Endothelial cell of umbilical vein (primary cell): ENCODE measurements around the gene PSG6.

ENCODE experiments used
- FOS ChIP-seq: IDR thresholded peaks from 2 replicates; pipeline ENCODE4 v1.6.1; 2011; ENCODE audit warnings: mild to moderate bottlenecking, low read length, moderate library complexity, borderline replicate concordance; ENCODE audit not compliant: insufficient read depth
- JUN ChIP-seq: IDR thresholded peaks from 2 replicates; pipeline ENCODE4 v1.6.1; 2011; ENCODE audit warnings: borderline replicate concordance, low read depth; ENCODE audit not compliant: insufficient read length, insufficient read depth
- MYC ChIP-seq: IDR thresholded peaks from one replicate; pipeline ENCODE4 v1.6.1; 2011; ENCODE audit warnings: mild to moderate bottlenecking, low read depth, low read length
- POLR2A ChIP-seq: IDR thresholded peaks from 2 replicates; pipeline ENCODE4 v1.6.1; 2012; ENCODE audit warnings: low read depth, mild to moderate bottlenecking, control low read depth, low read length
- POLR2AphosphoS5 ChIP-seq: IDR thresholded peaks from 2 replicates; pipeline ENCODE4 v1.6.1; 2012; ENCODE audit warnings: low read depth, mild to moderate bottlenecking, control low read depth, low read length, moderate library complexity; ENCODE audit not compliant: insufficient read depth
- TF ChIP-seq, protein P1 (sequence below), 2 donors: IDR thresholded peaks; 1 replicate in 1 of 2; 2 replicates in 1 of 2; pipeline ENCODE4 v1.5.1; 2011; ENCODE audit warnings: low read length in 2 of 2, mild to moderate bottlenecking in 2 of 2, moderate library complexity in 2 of 2, control low read depth in 1 of 2, inconsistent platforms in 1 of 2, low read depth in 1 of 2; ENCODE audit not compliant: insufficient read depth in 1 of 2; ENCODE audit errors: extremely low read depth in 1 of 2
- TF ChIP-seq, protein P2 (sequence below): IDR thresholded peaks from 2 replicates; pipeline ENCODE4 v1.6.1; 2011; ENCODE audit not compliant: insufficient read depth, insufficient read length

GRCh38 chr19:42926781-42927180 is 9.1 kb upstream of the PSG6 start:
- TF ChIP-seq, protein P1, sequence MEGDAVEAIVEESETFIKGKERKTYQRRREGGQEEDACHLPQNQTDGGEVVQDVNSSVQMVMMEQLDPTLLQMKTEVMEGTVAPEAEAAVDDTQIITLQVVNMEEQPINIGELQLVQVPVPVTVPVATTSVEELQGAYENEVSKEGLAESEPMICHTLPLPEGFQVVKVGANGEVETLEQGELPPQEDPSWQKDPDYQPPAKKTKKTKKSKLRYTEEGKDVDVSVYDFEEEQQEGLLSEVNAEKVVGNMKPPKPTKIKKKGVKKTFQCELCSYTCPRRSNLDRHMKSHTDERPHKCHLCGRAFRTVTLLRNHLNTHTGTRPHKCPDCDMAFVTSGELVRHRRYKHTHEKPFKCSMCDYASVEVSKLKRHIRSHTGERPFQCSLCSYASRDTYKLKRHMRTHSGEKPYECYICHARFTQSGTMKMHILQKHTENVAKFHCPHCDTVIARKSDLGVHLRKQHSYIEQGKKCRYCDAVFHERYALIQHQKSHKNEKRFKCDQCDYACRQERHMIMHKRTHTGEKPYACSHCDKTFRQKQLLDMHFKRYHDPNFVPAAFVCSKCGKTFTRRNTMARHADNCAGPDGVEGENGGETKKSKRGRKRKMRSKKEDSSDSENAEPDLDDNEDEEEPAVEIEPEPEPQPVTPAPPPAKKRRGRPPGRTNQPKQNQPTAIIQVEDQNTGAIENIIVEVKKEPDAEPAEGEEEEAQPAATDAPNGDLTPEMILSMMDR (IDR thresholded peaks at IDR 0.05; ENCODE audit: extremely low read depth in 1 of 2, insufficient read depth in 1 of 2, low read depth in 1 of 2, low read length in 2 of 2) = no peak
- TF ChIP-seq POLR2AphosphoS5 (no peak), POLR2A (no peak), JUN (no peak), MYC (no peak), FOS (no peak)
- TF ChIP-seq, protein P2, sequence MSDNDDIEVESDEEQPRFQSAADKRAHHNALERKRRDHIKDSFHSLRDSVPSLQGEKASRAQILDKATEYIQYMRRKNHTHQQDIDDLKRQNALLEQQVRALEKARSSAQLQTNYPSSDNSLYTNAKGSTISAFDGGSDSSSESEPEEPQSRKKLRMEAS = no peak
